H9 (cell line): Measurements from ENCODE around the gene SCAMP5. TPM values are rescaled to one million over a fixed set of nuclear protein-coding genes. Genes with fewer than 3 reads are reported as not detected.

Experiments
- DNase-seq: peaks from one replicate; pipeline ENCODE4 v3.0.0-alpha.2; 2017
- H2AFZ ChIP-seq: one replicate; pipeline ENCODE4 v1.6.1; 2013; ENCODE audit warnings: mild to moderate bottlenecking, low read length, control low read depth, moderate library complexity
- H2AK5ac ChIP-seq: 2 replicates; pipeline ENCODE4 v1.6.1; 2013; ENCODE audit warnings: low read length, control low read depth, mixed read lengths; ENCODE audit not compliant: insufficient read length
- H2BK120ac ChIP-seq: one replicate; pipeline ENCODE4 v1.6.1; 2013; ENCODE audit warnings: low read depth, mild to moderate bottlenecking, low read length, control low read depth, inconsistent platforms; ENCODE audit not compliant: poor library complexity, severe bottlenecking
- H2BK12ac ChIP-seq: 2 replicates; pipeline ENCODE4 v1.6.1; 2013; ENCODE audit warnings: low read length, control low read depth, mixed read lengths, low read depth; ENCODE audit not compliant: insufficient read length
- H2BK15ac ChIP-seq: 2 replicates; pipeline ENCODE4 v1.6.1; 2013; ENCODE audit warnings: low read depth, low read length, control low read depth
- H2BK20ac ChIP-seq: one replicate; pipeline ENCODE4 v1.6.1; 2013; ENCODE audit warnings: low read depth, mild to moderate bottlenecking, low read length, control low read depth, inconsistent platforms; ENCODE audit not compliant: poor library complexity, severe bottlenecking
- H2BK5ac ChIP-seq: 2 replicates; pipeline ENCODE4 v1.6.1; 2013; ENCODE audit warnings: low read length, control low read depth, mixed read lengths; ENCODE audit not compliant: insufficient read length
- H3K14ac ChIP-seq: 2 replicates; pipeline ENCODE4 v1.6.1; 2013; ENCODE audit warnings: low read length, control low read depth; ENCODE audit not compliant: insufficient read depth
- H3K18ac ChIP-seq: 2 replicates; pipeline ENCODE4 v1.6.1; 2013; ENCODE audit warnings: low read depth, mild to moderate bottlenecking, mixed read lengths, low read length, control low read depth; ENCODE audit not compliant: insufficient read length
- H3K23ac ChIP-seq: 2 replicates; pipeline ENCODE4 v1.6.1; 2013; ENCODE audit warnings: low read length, control low read depth, mixed read lengths, low read depth; ENCODE audit not compliant: insufficient read length
- H3K23me2 ChIP-seq: 2 replicates; pipeline ENCODE4 v1.6.1; 2013; ENCODE audit warnings: low read depth, mild to moderate bottlenecking, mixed read lengths, low read length, control low read depth; ENCODE audit not compliant: insufficient read length, poor library complexity, severe bottlenecking
- H3K27ac ChIP-seq: 2 replicates; pipeline ENCODE4 v1.5.1; 2013; ENCODE audit warnings: low read length, control low read depth, mixed read lengths, low read depth; ENCODE audit not compliant: insufficient read length
- H3K27me3 ChIP-seq: 2 replicates; pipeline ENCODE4 v1.6.1; 2013; ENCODE audit warnings: low read length, control low read depth, inconsistent platforms; ENCODE audit not compliant: insufficient read depth
- H3K4ac ChIP-seq: 2 replicates; pipeline ENCODE4 v1.6.1; 2013; ENCODE audit warnings: low read depth, mild to moderate bottlenecking, control low read depth, inconsistent platforms, low read length, moderate library complexity
- H3K4me1 ChIP-seq: 2 replicates; pipeline ENCODE4 v1.6.1; 2013; ENCODE audit warnings: low read length, control low read depth, inconsistent platforms; ENCODE audit not compliant: insufficient read depth
- H3K4me2 ChIP-seq: 2 replicates; pipeline ENCODE4 v1.6.1; 2013; ENCODE audit warnings: low read length, control low read depth, mixed read lengths; ENCODE audit not compliant: insufficient read length, insufficient read depth
- H3K56ac ChIP-seq: 2 replicates; pipeline ENCODE4 v1.6.1; 2013; ENCODE audit warnings: low read depth, mild to moderate bottlenecking, mixed read lengths, low read length, control low read depth; ENCODE audit not compliant: insufficient read length
- H3K79me1 ChIP-seq: 2 replicates; pipeline ENCODE4 v1.6.1; 2013; ENCODE audit warnings: low read depth, mild to moderate bottlenecking, moderate library complexity, low read length, control low read depth, inconsistent platforms; ENCODE audit not compliant: insufficient read depth, poor library complexity, severe bottlenecking
- H3K79me2 ChIP-seq: 2 replicates; pipeline ENCODE4 v1.6.1; 2013; ENCODE audit warnings: low read length, control low read depth, inconsistent platforms; ENCODE audit not compliant: insufficient read depth
- H3K9ac ChIP-seq: 2 replicates; pipeline ENCODE4 v1.6.1; 2013; ENCODE audit warnings: low read length, control low read depth, mixed read lengths; ENCODE audit not compliant: insufficient read length; ENCODE audit errors: extremely low read depth
- H3K9me3 ChIP-seq: one replicate; pipeline ENCODE4 v1.6.1; 2013; ENCODE audit warnings: low read depth, low read length, inconsistent platforms; ENCODE audit not compliant: control insufficient read depth
- H3T11ph ChIP-seq: one replicate; pipeline ENCODE4 v1.6.1; 2013; ENCODE audit warnings: mild to moderate bottlenecking, low read length, control low read depth, inconsistent platforms
- H4K20me1 ChIP-seq: one replicate; pipeline ENCODE4 v1.6.1; 2013; ENCODE audit not compliant: control insufficient read depth, insufficient read length, insufficient read depth
- H4K5ac ChIP-seq: 2 replicates; pipeline ENCODE4 v1.6.1; 2013; ENCODE audit warnings: low read depth, mild to moderate bottlenecking, mixed read lengths, low read length, control low read depth; ENCODE audit not compliant: insufficient read length
- H4K8ac ChIP-seq: replicated peaks from 2 replicates; pipeline ENCODE4 v1.6.1; 2013; ENCODE audit warnings: low read length, control low read depth, mixed read lengths, low read depth; ENCODE audit not compliant: insufficient read length
- H4K91ac ChIP-seq: 2 replicates; pipeline ENCODE4 v1.6.1; 2013; ENCODE audit warnings: low read depth, mild to moderate bottlenecking, moderate library complexity, mixed read lengths, low read length, control low read depth; ENCODE audit not compliant: insufficient read length
- H3K27ac Mint-ChIP-seq, 3 experiments: 2 replicates in 2 of 3; 3 replicates in 1 of 3; pipeline ENCODE4 v1.8.0; 2020 to 2021; ENCODE audit warnings: mixed read lengths in 3 of 3, mild to moderate bottlenecking in 1 of 3, moderate library complexity in 1 of 3
- H3K27me3 Mint-ChIP-seq: 2 replicates; pipeline ENCODE4 v1.8.0; 2021; ENCODE audit warnings: low read depth, mild to moderate bottlenecking, moderate library complexity, mixed read lengths
- H3K36me3 Mint-ChIP-seq, 3 experiments: 2 replicates in 2 of 3; 3 replicates in 1 of 3; pipeline ENCODE4 v1.8.0; 2020 to 2021; ENCODE audit warnings: low read depth in 3 of 3, mixed read lengths in 3 of 3; ENCODE audit not compliant: insufficient read depth in 1 of 3
- H3K4me1 Mint-ChIP-seq, 2 experiments: 2 replicates each; pipeline ENCODE4 v1.8.0; 2020; ENCODE audit warnings: mixed read lengths in 2 of 2
- H3K4me3 Mint-ChIP-seq, 2 experiments: 2 replicates in 1 of 2; 3 replicates in 1 of 2; pipeline ENCODE4 v1.8.0; 2020 to 2021; ENCODE audit warnings: mild to moderate bottlenecking in 2 of 2, mixed read lengths in 2 of 2, moderate library complexity in 1 of 2
- H3K9me3 Mint-ChIP-seq, 2 experiments: 2 replicates in 1 of 2; 3 replicates in 1 of 2; pipeline ENCODE4 v1.8.0; 2020; ENCODE audit warnings: mild to moderate bottlenecking in 2 of 2, mixed read lengths in 2 of 2, moderate library complexity in 1 of 2
- WGBS: extraction: QIAGEN DNeasy Blood & Tissue Kit; methylation state at CpG from one replicate; pipeline ENCODE4 v1.1.7; 2013; ENCODE audit warnings: missing lambda C conversion rate, low lambda C conversion rate, mixed read lengths; ENCODE audit not compliant: insufficient read length; ENCODE audit errors: extremely low coverage; 5-methylcytosine and 5-hydroxymethylcytosine counted together
- total RNA-seq: library from RNA; stranded (reverse); gene quantifications from 2 replicates; pipeline ENCODE4 v1.2.1, GENCODE V29; 2021
- TF ChIP-seq, protein P1 (sequence below): fragments of 200-600 bp; sonication (generic); conservative IDR thresholded peaks from 3 replicates; pipeline ENCODE4 v1.8.0; 2021; ENCODE audit warnings: antibody characterized with exemption, mild to moderate bottlenecking

The SCAMP5 gene
- total RNA-seq, 1 experiment from 2014 or later, result 47.8 TPM

DNA sequence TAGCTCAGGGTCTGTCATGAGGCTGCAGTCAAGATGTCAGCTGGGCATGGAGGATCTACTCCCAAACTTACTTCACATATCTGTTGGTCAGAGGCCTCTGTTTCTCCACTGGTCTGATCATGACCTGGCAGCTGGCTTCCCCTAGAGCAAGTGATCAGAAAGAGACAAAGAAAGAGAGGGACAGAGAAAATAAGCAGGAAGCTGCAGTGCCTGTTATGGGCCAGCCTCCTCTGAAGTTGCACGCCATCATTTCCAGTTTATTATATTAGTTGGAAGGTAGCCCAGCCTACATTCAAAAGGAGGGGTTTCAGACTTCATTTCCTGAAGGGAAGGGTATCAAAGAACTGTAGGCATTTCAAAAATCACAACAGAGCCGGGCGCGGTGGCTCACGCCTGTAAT is 33.7 kb upstream of the SCAMP5 start:
- no peak overlapping the region for H4K91ac ChIP-seq
- peaks cover 71% of the 10 kb centered on the region for H3K27me3 Mint-ChIP-seq
- no peak overlapping the region for H4K8ac ChIP-seq

More for the DNA sequence above, 33.7 kb upstream of the SCAMP5 start:
- no peak overlapping the region for H3K14ac ChIP-seq
- H3K56ac ChIP-seq, result no peak overlapping the region
- peaks cover 8% of the 10 kb centered on the region; the same call in 1 of the 2 replicates for H3K27me3 ChIP-seq
- peaks cover 12 to 30% of the 10 kb centered on the region in 2 experiments for H3K4me1 Mint-ChIP-seq
- H3K27ac ChIP-seq, result no peak overlapping the region
- H3K27ac Mint-ChIP-seq, result no peak overlapping the region; a peak in 1 of 7 replicates
- no CpG with 5 or more reads among the region's 5 CpGs for WGBS
- H3K9me3 Mint-ChIP-seq, result no peaks in the 10 kb centered on the region
- no peak overlapping the region for H2BK15ac ChIP-seq
- no peak overlapping the region for H4K5ac ChIP-seq
- no peaks in the 10 kb centered on the region for H3K79me2 ChIP-seq
- H2BK20ac ChIP-seq, result no peak overlapping the region
- no peak overlapping the region for H2BK12ac ChIP-seq
- H3K36me3 Mint-ChIP-seq, result no peaks in the 10 kb centered on the region; a peak in 1 of 7 replicates
- H2BK5ac ChIP-seq, result no peak overlapping the region
- H3K23ac ChIP-seq, result no peak overlapping the region
- H3K9me3 ChIP-seq, result no peaks in the 10 kb centered on the region
- no peak overlapping the region for H2AK5ac ChIP-seq
- no peak overlapping the region for H3K4ac ChIP-seq
- H3K23me2 ChIP-seq, result peaks cover 26% of the 10 kb centered on the region
- no peak overlapping the region for H2AFZ ChIP-seq
- H4K20me1 ChIP-seq, result no peaks in the 10 kb centered on the region
- H2BK120ac ChIP-seq, result no peak overlapping the region
- no peak overlapping the region for H3T11ph ChIP-seq
- TF ChIP-seq, protein P1, sequence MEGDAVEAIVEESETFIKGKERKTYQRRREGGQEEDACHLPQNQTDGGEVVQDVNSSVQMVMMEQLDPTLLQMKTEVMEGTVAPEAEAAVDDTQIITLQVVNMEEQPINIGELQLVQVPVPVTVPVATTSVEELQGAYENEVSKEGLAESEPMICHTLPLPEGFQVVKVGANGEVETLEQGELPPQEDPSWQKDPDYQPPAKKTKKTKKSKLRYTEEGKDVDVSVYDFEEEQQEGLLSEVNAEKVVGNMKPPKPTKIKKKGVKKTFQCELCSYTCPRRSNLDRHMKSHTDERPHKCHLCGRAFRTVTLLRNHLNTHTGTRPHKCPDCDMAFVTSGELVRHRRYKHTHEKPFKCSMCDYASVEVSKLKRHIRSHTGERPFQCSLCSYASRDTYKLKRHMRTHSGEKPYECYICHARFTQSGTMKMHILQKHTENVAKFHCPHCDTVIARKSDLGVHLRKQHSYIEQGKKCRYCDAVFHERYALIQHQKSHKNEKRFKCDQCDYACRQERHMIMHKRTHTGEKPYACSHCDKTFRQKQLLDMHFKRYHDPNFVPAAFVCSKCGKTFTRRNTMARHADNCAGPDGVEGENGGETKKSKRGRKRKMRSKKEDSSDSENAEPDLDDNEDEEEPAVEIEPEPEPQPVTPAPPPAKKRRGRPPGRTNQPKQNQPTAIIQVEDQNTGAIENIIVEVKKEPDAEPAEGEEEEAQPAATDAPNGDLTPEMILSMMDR, result no peak
- H3K4me2 ChIP-seq, result no peak overlapping the region
- H3K4me3 Mint-ChIP-seq, result no peak overlapping the region
- H3K18ac ChIP-seq, result no peak overlapping the region
- H3K4me1 ChIP-seq, result no peaks in the 10 kb centered on the region
- H3K9ac ChIP-seq, result no peak overlapping the region
- H3K79me1 ChIP-seq, result no peaks in the 10 kb centered on the region
- DNase-seq, result no peak
